Gastrocnemius medialis (tissue), 4 donors: ENCODE measurements around the gene LARGE1. TPM values are rescaled to one million over a fixed set of nuclear protein-coding genes. Genes with fewer than 3 reads are reported as not detected.

Experiments used
- ATAC-seq, 2 donors: fragments of 150-250 bp; one replicate each; pipeline ENCODE4 v1.9.1; 2016
- DNase-seq, 2 donors: peaks; one replicate each; pipeline ENCODE4 v3.0.0-alpha.2; 2019
- H3K27ac ChIP-seq, 4 donors: fragments of 200-600 bp; sonication (generic); 1 replicate in 1 of 4; 2 replicates in 3 of 4; pipeline ENCODE4 v1.5.1; 2016 to 2018; ENCODE audit warnings: mild to moderate bottlenecking in 2 of 4, moderate library complexity in 1 of 4
- H3K27me3 ChIP-seq, 3 donors: fragments of 200-600 bp; sonication (generic) in 2 of 3; 1 replicate in 1 of 3; 2 replicates in 2 of 3; pipeline versions ENCODE4 v1.5.1 to v1.6.0; 2016 to 2019; ENCODE audit warnings: mild to moderate bottlenecking in 1 of 3, moderate library complexity in 1 of 3
- H3K36me3 ChIP-seq, 2 donors: fragments of 200-600 bp; sonication (generic) in 1 of 2; one replicate each; pipeline ENCODE4 v1.5.1; 2017 to 2018
- H3K4me1 ChIP-seq, 2 donors: fragments of 200-600 bp; sonication (generic) in 1 of 2; one replicate each; pipeline ENCODE4 v1.5.1; 2016 to 2017; ENCODE audit warnings: mild to moderate bottlenecking in 2 of 2
- H3K4me3 ChIP-seq, 4 donors: fragments of 200-600 bp; sonication (generic) in 3 of 4; 1 replicate in 1 of 4; 2 replicates in 3 of 4; pipeline ENCODE4 v1.5.1; 2016 to 2019; ENCODE audit warnings: mild to moderate bottlenecking in 2 of 4
- H3K9me3 ChIP-seq, 3 donors: fragments of 200-600 bp; sonication (generic) in 2 of 3; 1 replicate in 1 of 3; 2 replicates in 2 of 3; pipeline ENCODE4 v1.5.1; 2016 to 2019
- CTCF ChIP-seq, 5 experiments: fragments of 450-650 bp in 3 of 5; fragments of 200-600 bp in 2 of 5; sonication (generic) in 2 of 5; IDR thresholded peaks in 4 of 5; conservative IDR thresholded peaks in 1 of 5; 1 replicate in 4 of 5; 2 replicates in 1 of 5; pipeline ENCODE4 v1.5.1; 2016 to 2019; ENCODE audit warnings: antibody characterized with exemption in 5 of 5, mild to moderate bottlenecking in 3 of 5, moderate library complexity in 3 of 5
- POLR2A ChIP-seq, 2 donors: fragments of 450-650 bp; IDR thresholded peaks; one replicate each; pipeline ENCODE4 v1.6.1; 2017; ENCODE audit warnings: antibody characterized with exemption in 2 of 2, mild to moderate bottlenecking in 2 of 2, moderate library complexity in 2 of 2
- in situ Hi-C, 4 donors: fragments of 200-750 bp; cut with MboI; loops; one replicate each; pipeline versions ENCODE4 v1.15.0 to v1.8.0; 2017; ENCODE audit warnings: low sequenced_read_pairs in 4 of 4
- intact Hi-C: fragments of 100-400 bp; cut with DNase I; formaldehyde crosslinking; loops from one replicate; pipeline ENCODE4 v1.15.1; 2023; ENCODE audit warnings: low total_unique reads
- total RNA-seq, 4 donors: library from RNA; depleted of rRNA; stranded (reverse); fragments of >200 nt; gene quantifications; one replicate each; pipeline versions ENCODE4 v1.1.0 to v1.2.3, GENCODE V29; 2016

The LARGE1 gene
- total RNA-seq, 4 donors from 2014 or later = 48.5 to 91.0 (median 68.4) TPM

GRCh38 chr22:33741025-33741424, 179.3 kb downstream of the LARGE1 start:
- Histone ChIP-seq H3K27me3 (no peaks in the 10 kb centered on the region), H3K4me1 (peaks cover 0 to 7% of the 10 kb centered on the region in 2 donors), H3K27ac (no peak overlapping the region), H3K4me3 (no peak overlapping the region), H3K36me3 (no peaks in the 10 kb centered on the region), H3K9me3 (no peaks in the 10 kb centered on the region)
- ATAC-seq = no peak
- DNase-seq = no peak
- intact Hi-C loops (no loop called here), in situ Hi-C loops (no loop called here)
- no peak for TF ChIP-seq CTCF (IDR thresholded peaks at IDR 0.05 in 4 of 5, conservative IDR thresholded peaks at IDR 0.05 in 1 of 5)
- no peak for TF ChIP-seq POLR2A (IDR thresholded peaks at IDR 0.05)

- Histone ChIP-seq H3K36me3 (no peaks in the 10 kb centered on the region), H3K4me1 (peaks cover 0 to 7% of the 10 kb centered on the region in 2 donors), H3K4me3 (no peak overlapping the region), H3K27me3 (no peaks in the 10 kb centered on the region), H3K9me3 (no peaks in the 10 kb centered on the region), H3K27ac (no peak overlapping the region)
- in situ Hi-C loops (no loop called here), intact Hi-C loops (no loop called here)
- DNase-seq = no peak
- no peak for ATAC-seq
- TF ChIP-seq CTCF (IDR thresholded peaks at IDR 0.05 in 4 of 5, conservative IDR thresholded peaks at IDR 0.05 in 1 of 5) = no peak
- no peak for TF ChIP-seq POLR2A (IDR thresholded peaks at IDR 0.05)
These were observed 180.8 kb downstream of the LARGE1 start for GRCh38 chr22:33739516-33739915.

GRCh38 chr22:33737662-33738061, 182.6 kb downstream of the LARGE1 start:
- Histone ChIP-seq H3K4me3 (no peak overlapping the region), H3K27me3 (no peaks in the 10 kb centered on the region), H3K9me3 (no peaks in the 10 kb centered on the region), H3K36me3 (no peaks in the 10 kb centered on the region), H3K4me1 (peaks cover 3 to 21% of the 10 kb centered on the region in 2 donors), H3K27ac (no peak overlapping the region)
- intact Hi-C loops = no loop called here
- TF ChIP-seq CTCF (IDR thresholded peaks at IDR 0.05 in 4 of 5, conservative IDR thresholded peaks at IDR 0.05 in 1 of 5) = no peak
- no peak for TF ChIP-seq POLR2A (IDR thresholded peaks at IDR 0.05)
- in situ Hi-C loops = no loop called here
- no peak for ATAC-seq
- DNase-seq = no peak

GRCh38 chr22:33735978-33736377, 184.3 kb downstream of the LARGE1 start:
- ATAC-seq (no peak), DNase-seq (no peak)
- no peaks in the 10 kb centered on the region for H3K36me3 ChIP-seq
- H3K4me3 ChIP-seq = no peak overlapping the region
- no peaks in the 10 kb centered on the region for H3K27me3 ChIP-seq
- intact Hi-C loops = no loop called here
- H3K27ac ChIP-seq = no peak overlapping the region
- H3K9me3 ChIP-seq = no peaks in the 10 kb centered on the region
- in situ Hi-C loops = no loop called here
- TF ChIP-seq POLR2A (IDR thresholded peaks at IDR 0.05) (no peak), CTCF (IDR thresholded peaks at IDR 0.05 in 4 of 5, conservative IDR thresholded peaks at IDR 0.05 in 1 of 5) (no peak)
- peaks cover 3 to 21% of the 10 kb centered on the region in 2 donors for H3K4me1 ChIP-seq

- Histone ChIP-seq H3K9me3 (no peaks in the 10 kb centered on the region), H3K4me3 (no peak overlapping the region), H3K27ac (no peak overlapping the region), H3K4me1 (peaks cover 36 to 52% of the 10 kb centered on the region in 2 donors), H3K36me3 (no peaks in the 10 kb centered on the region), H3K27me3 (no peaks in the 10 kb centered on the region)
- TF ChIP-seq POLR2A (IDR thresholded peaks at IDR 0.05) (no peak), CTCF (IDR thresholded peaks at IDR 0.05 in 4 of 5, conservative IDR thresholded peaks at IDR 0.05 in 1 of 5) (no peak)
- intact Hi-C loops = loop anchor here (5.0 kb wide), 2 partner anchors 73 to 193 kb away; partner anchors contain the start of gene LARGE1
- in situ Hi-C loops = no loop called here
- no peak for DNase-seq
- no peak for ATAC-seq
These were observed 191.4 kb downstream of the LARGE1 start for GRCh38 chr22:33728847-33729246.
